ENCODE data around the gene TNXB. TPM values are rescaled to one million over a fixed set of nuclear protein-coding genes. Genes with fewer than 3 reads are reported as not detected.
"Not testable (repeated sequence)": the region's sequence is repeated elsewhere in the genome, so short reads cannot be mapped to it uniquely, and the experiment has no call there.

TNXB gene
- total RNA-seq, 4 donors from 2014 or later = 24.9 to 155 (median 46.3) TPM

DNA sequence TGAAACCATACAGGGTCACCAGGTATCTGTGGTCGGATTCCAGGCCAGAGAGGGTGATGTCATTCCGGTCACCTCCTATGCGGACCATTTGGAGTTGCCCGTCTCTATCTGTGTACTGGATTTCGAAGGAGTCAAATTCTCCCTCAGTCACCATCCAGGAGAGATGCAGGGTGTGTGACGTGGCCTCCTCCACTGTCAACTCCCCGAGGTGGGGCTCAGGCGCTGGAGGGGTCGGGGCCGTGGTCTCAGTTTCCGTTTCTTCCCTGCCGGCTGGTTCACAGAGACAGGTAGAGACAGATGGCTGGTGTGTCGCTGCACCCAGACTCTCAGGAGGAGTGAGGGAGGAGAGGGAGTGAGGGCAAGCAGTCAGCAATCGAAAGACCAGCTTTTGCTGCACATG lies 40.3 kb downstream of the TNXB start:
- H3K4me3 ChIP-seq (ENCODE audit: low read depth, poor library complexity, severe bottlenecking) = no peak overlapping the region
- intact Hi-C loops (cut with DNase I; ENCODE audit: low total_unique reads) = no loop called here
- WGBS, 2 donors = 92 to 95% methylated on average over 14 of the region's 14 CpGs
- TF ChIP-seq, protein P1, sequence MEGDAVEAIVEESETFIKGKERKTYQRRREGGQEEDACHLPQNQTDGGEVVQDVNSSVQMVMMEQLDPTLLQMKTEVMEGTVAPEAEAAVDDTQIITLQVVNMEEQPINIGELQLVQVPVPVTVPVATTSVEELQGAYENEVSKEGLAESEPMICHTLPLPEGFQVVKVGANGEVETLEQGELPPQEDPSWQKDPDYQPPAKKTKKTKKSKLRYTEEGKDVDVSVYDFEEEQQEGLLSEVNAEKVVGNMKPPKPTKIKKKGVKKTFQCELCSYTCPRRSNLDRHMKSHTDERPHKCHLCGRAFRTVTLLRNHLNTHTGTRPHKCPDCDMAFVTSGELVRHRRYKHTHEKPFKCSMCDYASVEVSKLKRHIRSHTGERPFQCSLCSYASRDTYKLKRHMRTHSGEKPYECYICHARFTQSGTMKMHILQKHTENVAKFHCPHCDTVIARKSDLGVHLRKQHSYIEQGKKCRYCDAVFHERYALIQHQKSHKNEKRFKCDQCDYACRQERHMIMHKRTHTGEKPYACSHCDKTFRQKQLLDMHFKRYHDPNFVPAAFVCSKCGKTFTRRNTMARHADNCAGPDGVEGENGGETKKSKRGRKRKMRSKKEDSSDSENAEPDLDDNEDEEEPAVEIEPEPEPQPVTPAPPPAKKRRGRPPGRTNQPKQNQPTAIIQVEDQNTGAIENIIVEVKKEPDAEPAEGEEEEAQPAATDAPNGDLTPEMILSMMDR (IDR thresholded peaks at IDR 0.05) = no peak
- no peak for TF ChIP-seq POLR2A (IDR thresholded peaks at IDR 0.05)
- no peak for DNase-seq (ENCODE audit: low spot score in 2 of 2)

DNA sequence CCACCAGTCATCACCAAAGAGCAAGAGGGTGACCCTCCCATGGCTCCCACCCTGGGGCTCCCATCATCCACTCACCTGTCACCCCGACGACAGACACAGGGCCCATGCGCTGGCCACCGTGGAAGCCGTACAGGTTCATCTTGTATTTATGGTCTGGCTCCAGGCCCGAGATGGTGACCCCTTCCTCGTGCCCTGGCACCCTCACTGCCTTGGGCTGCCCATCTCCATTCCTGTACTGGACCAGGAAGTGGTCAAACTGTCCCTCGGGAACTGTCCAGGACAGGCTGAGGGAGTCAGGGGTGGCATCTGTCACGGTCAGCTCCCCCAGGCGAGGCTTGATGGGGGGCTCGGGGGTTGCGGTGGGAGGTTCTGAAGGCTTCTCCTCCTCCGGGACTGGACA lies 40.8 kb downstream of the TNXB start:
- DNase-seq (ENCODE audit: low spot score in 2 of 2); intact Hi-C loops (cut with DNase I; ENCODE audit: low total_unique reads); H3K4me3 ChIP-seq (ENCODE audit: low read depth, poor library complexity, severe bottlenecking): not testable (repeated sequence)
- 91 to 92% methylated on average over 13 of the region's 13 CpGs for WGBS, 2 donors

GRCh38 chr6:32067521-32067920 lies 41.6 kb downstream of the TNXB start:
- 90 to 97% methylated on average over 12 to 19 of the region's 19 CpGs for WGBS, 2 donors
- intact Hi-C loops (cut with DNase I; ENCODE audit: low total_unique reads) = not testable (repeated sequence)

GRCh38 chr6:32064706-32065105 lies 44.4 kb downstream of the TNXB start:
- H3K4me3 ChIP-seq (ENCODE audit: low read depth, poor library complexity, severe bottlenecking) = no peak overlapping the region

More at GRCh38 chr6:32067521-32067920, 41.6 kb downstream of the TNXB start:
- not testable (repeated sequence) for DNase-seq (ENCODE audit: low spot score in 2 of 2); H3K4me3 ChIP-seq (ENCODE audit: low read depth, poor library complexity, severe bottlenecking)

DNA sequence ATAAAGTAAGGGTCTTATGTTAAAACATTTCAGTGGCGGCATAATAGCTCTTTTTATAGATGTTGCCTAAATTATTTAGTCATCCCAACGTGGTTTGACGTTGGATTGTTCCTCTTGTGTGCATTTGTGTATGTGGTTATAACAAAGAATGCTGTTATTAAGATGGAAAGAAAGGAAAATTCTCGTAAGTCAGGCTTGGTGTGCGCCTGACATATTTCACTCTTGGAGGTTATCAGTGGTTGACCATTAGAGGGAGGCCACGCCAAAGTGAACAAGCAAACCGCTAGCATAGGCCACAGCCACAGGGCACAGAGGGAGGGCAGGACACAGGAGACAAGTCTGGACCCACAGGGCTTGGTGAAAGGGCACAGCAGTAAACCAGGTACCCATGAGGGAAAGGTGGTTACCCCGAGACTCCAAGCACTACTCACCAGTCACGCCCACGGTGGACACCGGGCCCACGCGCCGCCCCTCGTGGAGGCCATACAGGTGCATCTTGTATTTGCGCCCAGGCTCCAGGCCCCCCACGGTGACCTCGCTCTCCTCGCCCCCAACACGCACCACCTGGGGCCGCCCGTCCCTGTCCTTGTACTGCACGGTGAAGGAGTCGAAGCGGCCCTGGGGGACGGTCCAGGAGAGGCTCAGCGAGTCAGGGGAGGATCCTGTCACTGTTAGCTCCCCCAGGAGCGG lies 48.0 kb downstream of the TNXB start:
- no peak for DNase-seq (ENCODE audit: low spot score in 2 of 2)
- WGBS, 2 donors = 90 to 94% methylated on average over 25 to 27 of the region's 28 CpGs
- no peak for TF ChIP-seq POLR2A (IDR thresholded peaks at IDR 0.05)
- TF ChIP-seq, protein P1 (IDR thresholded peaks at IDR 0.05) = no peak
- intact Hi-C loops (cut with DNase I; ENCODE audit: low total_unique reads) = no loop called here
- no peak overlapping the region for H3K4me3 ChIP-seq (ENCODE audit: low read depth, poor library complexity, severe bottlenecking)

More at GRCh38 chr6:32064706-32065105, 44.4 kb downstream of the TNXB start:
- intact Hi-C loops (cut with DNase I; ENCODE audit: low total_unique reads) = no loop called here
- no peak for DNase-seq (ENCODE audit: low spot score in 2 of 2)
- TF ChIP-seq, protein P1 (IDR thresholded peaks at IDR 0.05) = no peak
- no peak for TF ChIP-seq POLR2A (IDR thresholded peaks at IDR 0.05)
- 87 to 89% methylated on average over 14 of the region's 14 CpGs for whole genome bisulfite sequencing, 2 donors

GRCh38 chr6:32058511-32058963 lies 50.6 kb downstream of the TNXB start:
- intact Hi-C loops (cut with DNase I; ENCODE audit: low total_unique reads) = no loop called here
- 80% methylated on average over 11 of the region's 11 CpGs for WGBS, 2 donors
- no peak for DNase-seq (ENCODE audit: low spot score in 2 of 2)
- no peak overlapping the region for H3K4me3 ChIP-seq (ENCODE audit: low read depth, poor library complexity, severe bottlenecking)
- TF ChIP-seq, protein P1 (IDR thresholded peaks at IDR 0.05) = no peak
- no peak for TF ChIP-seq POLR2A (IDR thresholded peaks at IDR 0.05)

- 77 to 87% methylated on average over 16 to 17 of the region's 17 CpGs for WGBS, 2 donors
- DNase-seq (ENCODE audit: low spot score in 2 of 2) = no peak
Observed at GRCh38 chr6:32057966-32058365, 51.2 kb downstream of the TNXB start.

More at GRCh38 chr6:32057966-32058365, 51.2 kb downstream of the TNXB start:
- no peak for TF ChIP-seq POLR2A (IDR thresholded peaks at IDR 0.05)
- TF ChIP-seq, protein P1 (IDR thresholded peaks at IDR 0.05) = no peak
- intact Hi-C loops (cut with DNase I; ENCODE audit: low total_unique reads) = no loop called here
- H3K4me3 ChIP-seq (ENCODE audit: low read depth, poor library complexity, severe bottlenecking) = no peak overlapping the region
